GM19328 (cell line): Measurements from ENCODE around the gene RFXANK.
"Not testable (repeated sequence)": the region's sequence is repeated elsewhere in the genome, so short reads cannot be mapped to it uniquely, and the experiment has no call there.

Experiments used
- ATAC-seq: cut with Tn5 transposase; IDR thresholded peaks from one replicate; pipeline ENCODE4 v1.9.1; 2021; ENCODE audit warnings: mild to moderate bottlenecking, moderate library complexity; ENCODE audit not compliant: unreplicated experiment

Gene RFXANK

DNA sequence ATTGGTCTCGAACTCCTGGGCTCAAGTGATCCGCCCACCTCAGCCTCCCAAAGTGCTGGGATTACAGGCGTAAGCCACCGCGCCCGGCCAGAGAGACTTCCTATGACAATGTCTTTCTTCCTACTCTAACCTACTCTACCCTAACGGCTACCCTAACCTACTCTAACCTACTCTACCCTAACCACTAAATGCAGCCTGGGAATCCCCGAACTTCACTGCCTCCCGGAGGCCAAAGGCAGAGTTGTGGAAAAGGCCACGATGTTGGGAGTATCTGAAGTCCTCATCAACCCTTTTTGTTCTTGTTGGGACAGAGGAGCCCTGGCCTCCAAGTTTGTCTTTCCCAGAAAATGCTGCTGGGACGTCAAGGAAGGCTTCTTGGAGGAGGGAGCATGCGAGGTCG lies 12.1 kb downstream of the RFXANK start:
- ATAC-seq = no peak

DNA sequence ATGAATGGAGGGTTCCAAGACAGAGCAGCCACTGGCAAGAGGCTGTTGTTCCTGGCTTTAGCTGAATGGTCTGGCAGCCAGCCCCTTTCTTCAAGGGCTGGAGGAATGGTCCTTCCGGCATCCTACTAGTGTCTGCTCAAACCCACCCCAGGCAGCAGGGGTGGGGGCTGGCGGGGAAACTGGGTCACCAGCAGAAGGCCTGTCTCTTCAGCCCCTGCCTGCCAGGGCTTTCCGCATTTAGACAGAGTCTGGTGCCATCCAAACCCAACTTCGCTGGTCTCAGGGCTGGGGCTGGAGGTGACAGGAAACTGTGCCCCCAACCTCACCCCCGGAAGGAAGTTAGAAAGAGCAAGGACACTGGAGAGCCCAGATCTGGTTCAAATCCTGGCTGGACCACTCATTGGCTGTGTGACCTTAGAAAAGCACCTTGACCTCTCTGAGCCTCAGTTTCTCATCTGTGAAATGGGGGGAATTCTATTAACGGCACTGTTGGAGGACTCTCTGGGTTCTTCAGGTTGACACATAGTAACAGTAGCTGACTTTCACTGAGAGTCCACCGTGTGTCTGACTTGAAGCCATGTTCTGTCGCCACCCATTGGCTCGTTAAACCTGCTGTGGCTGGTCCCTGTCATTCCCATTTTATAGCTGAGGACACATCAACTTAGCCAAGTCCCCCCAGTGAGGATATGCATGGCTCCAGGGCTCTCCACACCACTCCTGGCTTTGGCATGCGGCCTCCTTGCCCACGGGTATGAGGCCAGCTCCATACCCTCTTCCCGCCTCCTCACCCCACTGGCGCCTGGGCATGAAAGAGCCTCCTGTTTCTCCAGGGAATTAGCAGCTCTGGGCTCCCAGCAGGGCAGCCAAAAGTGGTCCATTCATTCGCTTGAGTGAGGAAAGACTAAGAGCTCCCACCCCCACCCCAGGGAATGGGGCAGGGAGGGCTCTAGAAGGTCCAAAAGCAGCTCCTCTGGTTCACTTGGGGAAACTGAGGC lies 13.7 kb downstream of the RFXANK start:
- ATAC-seq = no peak

DNA sequence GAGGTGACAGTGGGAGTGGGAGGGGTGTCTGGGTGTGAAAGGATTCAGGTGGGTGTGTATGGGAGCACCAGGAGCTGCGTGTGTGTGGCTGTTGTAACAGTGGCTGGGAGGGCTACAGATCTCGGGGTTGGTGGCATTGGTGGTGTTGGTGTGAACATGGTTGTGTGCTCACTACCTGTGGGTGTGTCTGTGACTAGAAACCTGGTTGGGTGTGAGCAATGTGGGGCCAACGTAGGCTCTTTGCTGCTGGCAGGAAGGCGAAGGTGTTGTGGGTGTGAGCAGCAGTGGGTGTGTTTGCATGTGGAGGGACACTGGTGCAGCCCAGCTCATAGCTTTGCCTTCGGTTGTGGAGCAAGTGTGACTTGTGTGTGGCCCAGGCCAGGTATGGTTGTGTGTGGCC lies 14.9 kb downstream of the RFXANK start:
- no peak for ATAC-seq

- ATAC-seq = no peak
Observed at GRCh38 chr19:19207637-19208572, 15.8 kb downstream of the RFXANK start.

DNA sequence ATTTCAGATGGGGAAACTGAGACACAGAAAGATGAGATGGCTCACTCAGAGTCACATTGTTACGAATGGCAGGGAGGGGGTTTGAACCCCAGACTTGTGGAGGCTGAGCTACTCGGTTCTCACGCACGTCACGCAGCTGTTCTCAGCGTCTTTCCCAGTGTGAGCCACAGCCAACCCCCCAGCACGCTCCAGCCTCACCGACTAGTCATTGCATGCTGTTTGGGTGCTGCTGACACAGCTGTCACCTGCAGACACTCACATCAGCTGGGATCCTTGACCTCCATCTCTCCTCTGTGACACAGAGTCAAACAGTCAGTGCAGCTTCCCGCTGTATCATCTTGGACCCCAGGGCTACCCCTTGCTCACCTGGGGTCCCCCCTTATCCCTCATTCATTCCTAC lies 17.3 kb downstream of the RFXANK start:
- no peak for ATAC-seq

- ATAC-seq = no peak
Observed at GRCh38 chr19:19211499-19212420, 19.7 kb downstream of the RFXANK start, which contains the start of gene NCAN. NCAN (plus strand) TSS chr19:19211958; CDS start chr19:19216954, 4,996 bp downstream.

- ATAC-seq = no peak
Observed at GRCh38 chr19:19212916-19213315, 20.9 kb downstream of the RFXANK start.

DNA sequence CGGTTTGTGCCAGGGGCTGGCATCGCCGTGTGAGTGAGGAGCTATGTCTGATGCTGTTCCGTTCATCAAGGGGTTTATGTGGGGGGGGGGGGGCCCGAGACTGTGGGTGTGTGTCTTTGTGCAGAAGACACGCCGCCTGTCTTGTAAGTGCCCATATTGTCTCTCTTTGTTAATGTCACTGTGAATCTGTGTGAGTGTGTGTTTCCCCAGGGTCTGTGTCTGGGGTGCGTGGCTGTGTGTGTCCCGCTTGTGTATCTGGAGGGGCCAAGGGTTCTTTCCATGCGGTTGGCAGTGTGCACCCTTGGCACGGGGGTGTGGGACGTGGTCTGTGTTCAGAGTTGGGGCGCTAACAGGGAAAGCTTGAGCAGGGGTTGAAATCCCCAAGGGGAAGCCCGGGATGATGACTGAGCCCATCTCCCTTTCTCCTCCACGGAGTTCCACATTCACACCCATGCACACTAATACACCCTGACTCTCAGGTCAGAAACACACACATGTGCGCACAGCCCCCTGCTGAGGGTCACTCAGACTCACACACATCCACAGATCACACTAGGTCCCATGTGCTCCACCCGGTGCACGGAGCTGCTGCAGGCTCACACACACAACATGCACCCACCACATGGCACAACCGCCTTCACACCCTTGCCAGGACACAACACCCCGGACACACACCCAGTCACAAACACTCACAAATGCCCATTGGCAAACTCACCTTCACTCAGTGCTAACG lies 21.5 kb downstream of the RFXANK start:
- ATAC-seq = no peak

DNA sequence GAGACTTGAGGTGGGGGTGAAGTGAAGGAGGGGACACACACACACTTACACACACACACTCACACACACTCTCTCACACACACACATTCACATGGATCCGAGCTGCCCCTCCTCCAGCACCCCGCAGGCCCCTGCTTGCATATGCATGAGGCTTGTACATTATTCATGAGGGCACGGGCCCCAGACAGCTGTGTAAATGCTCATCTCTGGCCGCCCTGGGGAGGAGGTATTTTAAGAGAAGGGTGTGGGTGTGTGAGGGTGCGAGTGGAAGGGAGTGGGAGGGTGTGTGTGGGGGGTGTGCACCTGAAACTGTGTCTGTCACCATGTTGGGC lies 22.1 kb downstream of the RFXANK start:
- ATAC-seq = no peak

GRCh38 chr19:19214892-19215291 lies 22.8 kb downstream of the RFXANK start:
- no peak for ATAC-seq

GRCh38 chr19:19215792-19216191 lies 23.7 kb downstream of the RFXANK start:
- no peak for ATAC-seq

DNA sequence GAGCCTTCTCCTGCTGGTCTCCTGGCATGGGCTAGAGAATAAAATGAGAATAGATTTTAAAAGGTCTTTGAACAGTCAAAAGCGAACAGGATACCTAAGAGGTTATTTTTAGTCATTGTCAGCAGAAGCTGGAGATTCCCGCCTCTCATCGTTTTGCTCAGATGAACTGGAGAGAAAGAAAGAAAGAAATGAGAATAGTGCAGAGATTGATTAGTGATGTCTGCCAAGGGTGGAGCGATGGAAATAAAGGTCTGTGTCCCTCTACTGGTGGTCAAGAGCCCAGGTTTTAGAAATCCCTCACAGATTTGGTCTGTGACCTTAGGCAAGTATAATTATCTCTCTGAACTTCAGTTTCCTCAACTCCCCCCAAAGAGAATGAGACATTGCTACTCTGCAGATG lies 25.0 kb downstream of the RFXANK start:
- ATAC-seq = no peak

DNA sequence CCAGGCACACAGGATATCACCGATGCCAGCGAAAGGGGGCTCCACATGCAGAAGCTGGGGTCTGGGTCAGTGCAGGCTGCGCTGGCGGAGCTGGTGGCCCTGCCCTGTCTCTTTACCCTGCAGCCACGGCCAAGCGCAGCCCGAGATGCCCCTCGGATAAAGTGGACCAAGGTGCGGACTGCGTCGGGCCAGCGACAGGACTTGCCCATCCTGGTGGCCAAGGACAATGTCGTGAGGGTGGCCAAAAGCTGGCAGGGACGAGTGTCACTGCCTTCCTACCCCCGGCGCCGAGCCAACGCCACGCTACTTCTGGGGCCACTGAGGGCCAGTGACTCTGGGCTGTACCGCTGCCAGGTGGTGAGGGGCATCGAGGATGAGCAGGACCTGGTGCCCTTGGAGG lies 26.9 kb downstream of the RFXANK start:
- no peak for ATAC-seq

GRCh38 chr19:19221000-19221399 lies 28.9 kb downstream of the RFXANK start:
- ATAC-seq = not testable (repeated sequence)

DNA sequence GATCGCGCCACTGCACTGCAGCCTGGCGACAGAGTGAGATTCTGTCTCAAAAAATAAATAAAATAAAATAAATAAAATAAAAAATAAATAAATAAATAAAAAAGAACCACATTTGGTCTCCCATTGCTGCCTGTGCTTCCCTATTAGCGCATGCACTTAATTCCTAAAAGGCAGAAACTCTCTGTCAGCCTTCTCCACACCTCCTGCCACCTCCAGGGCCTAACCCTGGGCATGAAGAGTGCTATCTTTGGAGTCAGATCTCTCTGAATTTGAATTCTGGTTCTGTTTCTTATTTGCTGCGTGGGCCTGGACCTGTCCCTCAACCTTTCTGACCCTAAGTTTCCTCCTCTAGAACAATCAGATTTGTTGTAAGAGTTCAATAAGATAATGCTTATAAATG lies 31.0 kb downstream of the RFXANK start:
- ATAC-seq = no peak

GRCh38 chr19:19223636-19224035 lies 31.6 kb downstream of the RFXANK start:
- ATAC-seq = no peak

DNA sequence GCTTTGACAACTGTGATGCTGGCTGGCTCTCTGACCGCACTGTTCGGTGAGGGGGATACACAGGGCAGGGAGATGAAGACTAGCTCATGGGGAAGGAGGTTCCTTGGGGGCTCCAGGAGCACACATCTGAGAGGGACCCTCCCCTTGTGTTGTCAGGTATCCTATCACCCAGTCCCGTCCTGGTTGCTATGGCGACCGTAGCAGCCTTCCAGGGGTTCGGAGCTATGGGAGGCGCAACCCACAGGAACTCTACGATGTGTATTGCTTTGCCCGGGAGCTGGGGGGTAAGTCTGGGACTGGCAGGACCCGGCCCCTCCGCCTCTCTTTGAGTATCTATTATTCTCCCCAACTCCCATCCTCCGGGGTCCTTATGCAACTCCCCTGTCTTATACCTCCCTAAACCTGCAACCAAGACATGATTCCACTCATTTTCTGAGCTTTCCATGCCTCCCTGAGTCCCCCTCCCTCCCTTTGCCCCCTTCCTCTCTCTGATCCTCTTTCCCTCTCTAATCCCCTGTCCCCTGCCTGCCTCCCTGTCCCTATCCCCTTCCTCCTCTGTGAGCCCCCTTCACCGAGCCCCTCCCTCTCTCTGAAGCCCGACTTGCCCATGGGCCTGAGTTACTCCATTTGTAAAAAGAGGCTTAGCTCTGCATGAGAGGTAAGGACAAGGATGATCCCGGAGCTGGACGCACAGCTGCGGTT lies 32.2 kb downstream of the RFXANK start:
- no peak for ATAC-seq

DNA sequence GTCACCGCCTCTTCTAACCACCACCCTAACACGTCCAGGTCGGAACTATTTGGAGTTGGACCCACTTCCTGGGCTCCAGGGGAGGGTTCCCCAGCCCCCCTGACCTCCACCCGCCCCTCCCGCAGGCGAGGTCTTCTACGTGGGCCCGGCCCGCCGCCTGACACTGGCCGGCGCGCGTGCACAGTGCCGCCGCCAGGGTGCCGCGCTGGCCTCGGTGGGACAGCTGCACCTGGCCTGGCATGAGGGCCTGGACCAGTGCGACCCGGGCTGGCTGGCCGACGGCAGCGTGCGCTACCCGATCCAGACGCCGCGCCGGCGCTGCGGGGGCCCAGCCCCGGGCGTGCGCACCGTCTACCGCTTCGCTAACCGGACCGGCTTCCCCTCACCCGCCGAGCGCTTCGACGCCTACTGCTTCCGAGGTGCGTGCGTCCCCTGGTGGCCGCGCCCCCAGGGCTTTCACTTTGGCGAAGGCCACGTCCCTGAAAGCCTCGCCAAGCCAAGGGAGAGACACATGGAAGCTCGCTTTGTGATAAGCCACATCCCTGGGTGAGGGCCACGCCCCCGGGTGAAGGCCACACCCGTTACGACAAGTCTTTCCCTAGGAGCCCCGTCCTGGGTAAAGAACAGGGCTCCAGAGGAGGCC lies 32.9 kb downstream of the RFXANK start:
- ATAC-seq = no peak

DNA sequence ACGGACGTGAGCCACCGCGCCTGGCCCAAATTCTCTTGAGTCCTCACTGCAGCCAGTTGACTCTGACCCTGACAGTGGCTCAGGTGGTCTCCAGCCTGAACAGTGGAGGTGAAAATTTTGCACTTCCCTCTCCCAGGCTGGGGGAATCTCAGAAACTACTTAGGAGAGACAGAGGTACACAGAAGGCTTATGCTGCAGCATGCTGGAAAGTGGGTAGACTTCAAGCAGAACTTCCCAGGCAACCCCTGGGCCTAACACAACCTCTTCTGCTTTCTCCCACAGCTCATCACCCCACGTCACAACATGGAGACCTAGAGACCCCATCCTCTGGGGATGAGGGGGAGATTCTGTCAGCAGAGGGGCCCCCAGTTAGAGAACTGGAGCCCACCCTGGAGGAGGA lies 34.1 kb downstream of the RFXANK start:
- no peak for ATAC-seq
